T-helper 2 cell treated with Interferon-gamma antibody and Interleukin-4, amounts not matched to agents 5 μg/mL and 100 μg/mL, for 36 hours (primary cell): ENCODE measurements around the gene CDYL2.
"Not testable (repeated sequence)": the region's sequence is repeated elsewhere in the genome, so short reads cannot be mapped to it uniquely, and the experiment has no call there.

Experiments used
- DNase-seq: peaks from one replicate; pipeline ENCODE4 v3.0.0; 2021; ENCODE audit warnings: low spot score
- H3K27ac Mint-ChIP-seq: one replicate; pipeline ENCODE4 v1.8.0; 2021; ENCODE audit warnings: mild to moderate bottlenecking, mixed read lengths
- H3K27me3 Mint-ChIP-seq: one replicate; pipeline ENCODE4 v1.8.0; 2021; ENCODE audit warnings: low read depth, mixed read lengths
- H3K36me3 Mint-ChIP-seq: one replicate; pipeline ENCODE4 v1.8.0; 2021; ENCODE audit warnings: low read depth, mixed read lengths
- H3K4me1 Mint-ChIP-seq: one replicate; pipeline ENCODE4 v1.8.0; 2021; ENCODE audit warnings: low read depth, mixed read lengths
- H3K4me3 Mint-ChIP-seq: one replicate; pipeline ENCODE4 v1.8.0; 2022; ENCODE audit warnings: mild to moderate bottlenecking, moderate library complexity, mixed read lengths
- H3K9me3 Mint-ChIP-seq: one replicate; pipeline ENCODE4 v1.8.0; 2021; ENCODE audit warnings: mixed read lengths

Gene CDYL2

GRCh38 chr16:80663078-80663477 lies 141.3 kb downstream of the CDYL2 start:
- H3K36me3 Mint-ChIP-seq: peaks cover 29% of the 10 kb centered on the region
- no peaks in the 10 kb centered on the region for H3K27me3 Mint-ChIP-seq
- H3K4me1 Mint-ChIP-seq: peaks cover 2% of the 10 kb centered on the region
- H3K4me3 Mint-ChIP-seq: no peak overlapping the region
- no peak for DNase-seq
- no peak overlapping the region for H3K27ac Mint-ChIP-seq
- H3K9me3 Mint-ChIP-seq: peaks cover 23% of the 10 kb centered on the region

DNA sequence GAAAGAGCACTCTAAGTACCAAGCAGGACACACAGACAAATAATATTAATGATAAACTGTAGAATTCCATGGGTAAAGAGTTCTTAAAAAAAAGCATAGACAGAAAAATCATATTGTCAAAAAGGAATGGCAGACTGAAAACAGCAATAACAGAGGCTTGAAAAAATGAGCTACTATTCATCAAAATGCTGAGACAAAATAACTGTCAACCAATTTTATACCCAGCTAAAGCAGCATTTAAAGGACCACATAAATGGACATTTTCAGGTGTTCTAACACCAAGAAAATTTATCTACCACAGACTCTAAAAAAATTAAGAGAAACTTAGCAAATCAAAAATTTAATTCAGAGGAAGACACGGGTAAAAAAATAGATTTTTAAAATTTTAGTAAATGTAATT lies 144.5 kb downstream of the CDYL2 start:
- Mint-ChIP-seq H3K36me3 (peaks cover 32% of the 10 kb centered on the region), H3K27me3 (no peaks in the 10 kb centered on the region), H3K27ac (no peak overlapping the region), H3K9me3 (peaks cover 23% of the 10 kb centered on the region), H3K4me1 (peaks cover 23% of the 10 kb centered on the region), H3K4me3 (no peak overlapping the region)
- DNase-seq: no peak

DNA sequence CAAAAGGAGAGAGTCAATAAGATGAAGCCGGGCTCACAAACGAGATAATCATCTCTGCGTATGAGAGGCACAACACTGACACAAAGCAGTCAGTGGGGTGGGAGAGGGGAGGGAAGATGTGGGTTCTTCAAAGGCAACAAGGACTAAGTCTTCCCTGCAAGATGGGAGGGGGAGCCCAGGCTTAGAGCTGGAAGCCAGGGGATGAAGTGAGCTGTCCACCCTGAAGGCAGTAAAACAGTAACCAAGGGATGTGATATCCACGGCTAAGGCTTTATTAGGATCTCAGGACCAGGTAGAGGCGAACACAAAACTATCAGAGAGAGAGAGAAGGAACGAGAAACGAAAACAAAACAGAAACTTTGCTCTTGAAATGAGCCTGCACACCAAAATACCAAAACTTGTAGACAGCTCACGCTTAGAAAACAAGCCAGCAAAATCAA lies 147.7 kb downstream of the CDYL2 start:
- peak; percentile 59 for DNase-seq
- H3K9me3 Mint-ChIP-seq: peaks cover 20% of the 10 kb centered on the region
- H3K4me3 Mint-ChIP-seq: peak overlapping the region; percentile 88
- peaks cover 26% of the 10 kb centered on the region for H3K36me3 Mint-ChIP-seq
- H3K27ac Mint-ChIP-seq: peak overlapping the region; percentile 91
- no peaks in the 10 kb centered on the region for H3K27me3 Mint-ChIP-seq
- H3K4me1 Mint-ChIP-seq: peaks cover 24% of the 10 kb centered on the region

DNA sequence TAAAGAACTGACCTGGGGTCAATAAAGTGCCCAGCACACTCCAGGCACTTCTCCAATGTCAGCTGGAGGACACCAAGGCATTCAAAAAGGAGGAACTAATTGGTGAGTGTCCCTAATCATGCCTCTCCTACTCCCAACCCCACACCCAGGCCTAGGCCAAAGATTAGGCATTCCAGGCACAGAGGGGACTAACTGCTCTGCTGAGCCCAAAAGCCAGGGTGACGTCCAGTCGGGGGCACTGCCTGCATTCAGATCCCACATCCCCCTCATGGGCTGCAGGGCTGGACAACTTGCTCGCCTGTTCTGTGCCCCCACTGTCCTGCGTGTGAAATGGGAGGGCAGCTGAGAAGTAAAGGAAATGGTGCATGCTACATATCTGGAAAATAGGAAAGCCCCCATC lies 148.2 kb downstream of the CDYL2 start:
- peaks cover 29% of the 10 kb centered on the region for H3K4me1 Mint-ChIP-seq
- H3K27me3 Mint-ChIP-seq: no peaks in the 10 kb centered on the region
- H3K27ac Mint-ChIP-seq: peak overlapping the region; percentile 91
- H3K36me3 Mint-ChIP-seq: peaks cover 23% of the 10 kb centered on the region
- H3K9me3 Mint-ChIP-seq: peaks cover 18% of the 10 kb centered on the region
- peak overlapping the region; percentile 88 for H3K4me3 Mint-ChIP-seq
- no peak for DNase-seq

DNA sequence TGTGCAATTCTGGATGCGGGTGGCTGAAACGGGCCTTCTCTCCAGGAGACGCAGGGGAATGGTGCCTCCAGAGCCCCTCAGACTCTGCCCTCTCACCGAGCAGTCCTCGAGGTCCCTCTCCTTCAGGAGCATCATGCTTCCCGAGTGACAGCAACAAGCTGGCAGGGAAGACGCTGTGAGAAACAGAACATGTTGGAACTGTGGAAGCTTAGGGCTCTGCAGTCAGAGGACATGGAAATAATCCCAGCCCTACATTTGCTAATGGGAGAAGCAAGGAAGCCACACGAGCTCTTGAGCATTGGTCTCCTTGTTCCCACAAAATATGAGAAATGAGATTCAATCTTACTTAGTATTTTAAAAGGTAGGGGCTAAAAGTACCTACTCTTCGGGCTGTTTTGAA lies 148.6 kb downstream of the CDYL2 start:
- Mint-ChIP-seq H3K27ac (peak overlapping the region; percentile 91), H3K27me3 (no peaks in the 10 kb centered on the region), H3K4me1 (peaks cover 29% of the 10 kb centered on the region), H3K4me3 (peak overlapping the region; percentile 88), H3K9me3 (peaks cover 16% of the 10 kb centered on the region), H3K36me3 (peaks cover 22% of the 10 kb centered on the region)
- no peak for DNase-seq

GRCh38 chr16:80654094-80654862 lies 150.1 kb downstream of the CDYL2 start:
- H3K27ac Mint-ChIP-seq: no peak overlapping the region
- H3K9me3 Mint-ChIP-seq: peaks cover 6% of the 10 kb centered on the region

GRCh38 chr16:80652441-80652840 lies 152.0 kb downstream of the CDYL2 start:
- no peak overlapping the region for H3K27ac Mint-ChIP-seq
- peaks cover 10% of the 10 kb centered on the region for H3K36me3 Mint-ChIP-seq
- peaks cover 19% of the 10 kb centered on the region for H3K27me3 Mint-ChIP-seq
- H3K4me1 Mint-ChIP-seq: peaks cover 36% of the 10 kb centered on the region
- no peak for DNase-seq
- H3K9me3 Mint-ChIP-seq: peaks cover 10% of the 10 kb centered on the region
- H3K4me3 Mint-ChIP-seq: no peak overlapping the region

More at GRCh38 chr16:80654094-80654862, 150.1 kb downstream of the CDYL2 start:
- no peak for DNase-seq
- Mint-ChIP-seq H3K27me3 (peaks cover 3% of the 10 kb centered on the region), H3K36me3 (peaks cover 11% of the 10 kb centered on the region), H3K4me1 (peaks cover 40% of the 10 kb centered on the region), H3K4me3 (no peak overlapping the region)

GRCh38 chr16:80650281-80650680 lies 154.1 kb downstream of the CDYL2 start:
- DNase-seq, H3K27ac Mint-ChIP-seq, H3K4me3 Mint-ChIP-seq: not testable (repeated sequence)
- Mint-ChIP-seq H3K36me3 (peaks cover 12% of the 10 kb centered on the region), H3K9me3 (peaks cover 20% of the 10 kb centered on the region), H3K4me1 (peaks cover 22% of the 10 kb centered on the region), H3K27me3 (peaks cover 19% of the 10 kb centered on the region)

- Mint-ChIP-seq H3K36me3 (peaks cover 14% of the 10 kb centered on the region), H3K4me3 (no peak overlapping the region), H3K27me3 (peaks cover 4% of the 10 kb centered on the region), H3K9me3 (peaks cover 23% of the 10 kb centered on the region), H3K4me1 (no peaks in the 10 kb centered on the region), H3K27ac (no peak overlapping the region)
- DNase-seq: no peak
Measured at GRCh38 chr16:80640316-80640715, 164.1 kb downstream of the CDYL2 start.

- H3K4me3 Mint-ChIP-seq: no peak overlapping the region
- H3K36me3 Mint-ChIP-seq: peaks cover 18% of the 10 kb centered on the region
- DNase-seq: no peak
- H3K9me3 Mint-ChIP-seq: peaks cover 30% of the 10 kb centered on the region
- H3K4me1 Mint-ChIP-seq: no peaks in the 10 kb centered on the region
- H3K27me3 Mint-ChIP-seq: peaks cover 7% of the 10 kb centered on the region
- no peak overlapping the region for H3K27ac Mint-ChIP-seq
Measured at GRCh38 chr16:80639636-80640035, 164.8 kb downstream of the CDYL2 start.

- Mint-ChIP-seq H3K27ac (no peak overlapping the region), H3K9me3 (peaks cover 24% of the 10 kb centered on the region), H3K36me3 (peaks cover 14% of the 10 kb centered on the region), H3K27me3 (peaks cover 7% of the 10 kb centered on the region), H3K4me3 (no peak overlapping the region), H3K4me1 (no peaks in the 10 kb centered on the region)
- no peak for DNase-seq
Measured at GRCh38 chr16:80637621-80638020, 166.8 kb downstream of the CDYL2 start.

- Mint-ChIP-seq H3K27ac (no peak overlapping the region), H3K27me3 (peaks cover 5% of the 10 kb centered on the region), H3K36me3 (peaks cover 39% of the 10 kb centered on the region), H3K4me1 (no peaks in the 10 kb centered on the region), H3K9me3 (peaks cover 27% of the 10 kb centered on the region), H3K4me3 (no peak overlapping the region)
- no peak for DNase-seq
Measured at GRCh38 chr16:80631581-80631980, 172.8 kb downstream of the CDYL2 start.

GRCh38 chr16:80628254-80628653 lies 176.1 kb downstream of the CDYL2 start:
- H3K27ac Mint-ChIP-seq: no peak overlapping the region
- no peak overlapping the region for H3K4me3 Mint-ChIP-seq
- H3K9me3 Mint-ChIP-seq: peaks cover 14% of the 10 kb centered on the region
- no peaks in the 10 kb centered on the region for H3K27me3 Mint-ChIP-seq
- H3K36me3 Mint-ChIP-seq: peaks cover 44% of the 10 kb centered on the region
- no peaks in the 10 kb centered on the region for H3K4me1 Mint-ChIP-seq
- DNase-seq: no peak

DNA sequence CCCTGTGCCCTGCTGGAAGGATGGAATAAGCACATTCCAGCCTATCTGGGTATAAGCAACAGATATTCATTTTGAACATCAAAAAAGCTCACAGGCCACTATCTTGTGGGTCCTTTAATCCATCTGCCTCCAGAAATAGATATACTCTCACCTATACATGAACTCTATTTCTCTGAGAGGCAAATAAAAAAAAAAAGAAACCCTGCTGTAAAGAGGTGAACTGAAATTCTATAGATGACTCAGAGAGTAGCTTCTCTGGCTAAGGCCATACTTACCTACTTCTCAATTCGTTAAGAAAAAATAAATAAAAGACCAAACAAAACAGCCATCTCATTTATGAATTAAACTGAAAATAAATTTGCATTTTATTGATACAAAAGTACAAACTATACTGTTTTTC lies 177.3 kb downstream of the CDYL2 start:
- H3K4me3 Mint-ChIP-seq: no peak overlapping the region
- no peaks in the 10 kb centered on the region for H3K27me3 Mint-ChIP-seq
- H3K4me1 Mint-ChIP-seq: no peaks in the 10 kb centered on the region
- H3K9me3 Mint-ChIP-seq: peaks cover 14% of the 10 kb centered on the region
- no peak overlapping the region for H3K27ac Mint-ChIP-seq
- peaks cover 39% of the 10 kb centered on the region for H3K36me3 Mint-ChIP-seq
- no peak for DNase-seq

GRCh38 chr16:80623376-80623775 lies 181.0 kb downstream of the CDYL2 start:
- Mint-ChIP-seq H3K4me1 (no peaks in the 10 kb centered on the region), H3K36me3 (peaks cover 26% of the 10 kb centered on the region), H3K4me3 (no peak overlapping the region), H3K9me3 (peaks cover 9% of the 10 kb centered on the region), H3K27me3 (no peaks in the 10 kb centered on the region), H3K27ac (no peak overlapping the region)
- no peak for DNase-seq
